GM12875 (cell line): Measurements from ENCODE around the gene FOXN3.

Experiments
- H3K4me3 ChIP-seq: one replicate; pipeline ENCODE4 v1.5.1; 2011; ENCODE audit warnings: low read depth, low read length, control low read depth
- TF ChIP-seq, protein P1 (sequence below): IDR thresholded peaks from 2 replicates; pipeline ENCODE4 v1.5.1; 2011; ENCODE audit warnings: low read depth, mild to moderate bottlenecking, control low read depth, inconsistent platforms, low read length, moderate library complexity, borderline replicate concordance; ENCODE audit not compliant: insufficient read depth

The FOXN3 gene

DNA sequence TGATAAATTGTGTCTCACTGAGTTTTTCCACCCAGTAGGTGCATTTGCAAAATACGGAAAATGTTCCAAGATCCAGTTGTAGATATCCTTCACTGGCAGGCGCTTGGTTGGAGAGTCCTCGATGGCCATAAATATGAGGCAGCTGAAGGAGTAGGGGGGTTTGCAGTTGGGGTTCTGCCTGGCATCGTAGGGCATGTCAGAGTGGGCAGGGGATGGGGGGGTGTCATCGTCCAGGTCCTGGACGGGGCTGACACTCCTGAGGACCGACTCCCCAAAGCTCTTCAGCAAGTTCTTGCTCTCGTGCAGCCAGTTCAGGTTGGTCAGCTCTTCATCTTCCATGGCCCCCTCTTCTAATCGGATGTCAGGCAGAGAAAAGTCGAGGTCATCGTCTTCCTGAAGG is 5.1 kb downstream of the FOXN3 start:
- TF ChIP-seq, protein P1, sequence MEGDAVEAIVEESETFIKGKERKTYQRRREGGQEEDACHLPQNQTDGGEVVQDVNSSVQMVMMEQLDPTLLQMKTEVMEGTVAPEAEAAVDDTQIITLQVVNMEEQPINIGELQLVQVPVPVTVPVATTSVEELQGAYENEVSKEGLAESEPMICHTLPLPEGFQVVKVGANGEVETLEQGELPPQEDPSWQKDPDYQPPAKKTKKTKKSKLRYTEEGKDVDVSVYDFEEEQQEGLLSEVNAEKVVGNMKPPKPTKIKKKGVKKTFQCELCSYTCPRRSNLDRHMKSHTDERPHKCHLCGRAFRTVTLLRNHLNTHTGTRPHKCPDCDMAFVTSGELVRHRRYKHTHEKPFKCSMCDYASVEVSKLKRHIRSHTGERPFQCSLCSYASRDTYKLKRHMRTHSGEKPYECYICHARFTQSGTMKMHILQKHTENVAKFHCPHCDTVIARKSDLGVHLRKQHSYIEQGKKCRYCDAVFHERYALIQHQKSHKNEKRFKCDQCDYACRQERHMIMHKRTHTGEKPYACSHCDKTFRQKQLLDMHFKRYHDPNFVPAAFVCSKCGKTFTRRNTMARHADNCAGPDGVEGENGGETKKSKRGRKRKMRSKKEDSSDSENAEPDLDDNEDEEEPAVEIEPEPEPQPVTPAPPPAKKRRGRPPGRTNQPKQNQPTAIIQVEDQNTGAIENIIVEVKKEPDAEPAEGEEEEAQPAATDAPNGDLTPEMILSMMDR: no peak
- no peak overlapping the region for H3K4me3 ChIP-seq

DNA sequence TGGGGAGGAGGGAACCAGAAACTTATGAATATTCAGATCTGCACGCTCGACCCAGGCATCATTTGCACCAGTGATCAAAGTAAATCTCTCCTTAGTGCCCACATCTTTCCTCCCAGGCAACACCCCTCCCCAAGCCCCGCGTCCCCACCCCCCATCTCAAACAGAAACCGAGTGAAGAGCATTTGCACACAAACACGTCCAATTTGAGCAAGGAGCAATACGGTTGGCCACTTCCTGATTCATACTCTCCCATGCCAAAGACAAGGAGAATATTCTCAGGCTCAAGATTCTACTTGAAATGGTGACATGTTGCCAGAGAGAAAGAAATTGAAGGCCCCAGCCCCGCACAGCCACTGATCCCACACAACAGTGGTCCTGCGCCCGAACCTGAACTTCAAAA is 7.1 kb downstream of the FOXN3 start:
- TF ChIP-seq, protein P1: no peak
- H3K4me3 ChIP-seq: no peak overlapping the region

DNA sequence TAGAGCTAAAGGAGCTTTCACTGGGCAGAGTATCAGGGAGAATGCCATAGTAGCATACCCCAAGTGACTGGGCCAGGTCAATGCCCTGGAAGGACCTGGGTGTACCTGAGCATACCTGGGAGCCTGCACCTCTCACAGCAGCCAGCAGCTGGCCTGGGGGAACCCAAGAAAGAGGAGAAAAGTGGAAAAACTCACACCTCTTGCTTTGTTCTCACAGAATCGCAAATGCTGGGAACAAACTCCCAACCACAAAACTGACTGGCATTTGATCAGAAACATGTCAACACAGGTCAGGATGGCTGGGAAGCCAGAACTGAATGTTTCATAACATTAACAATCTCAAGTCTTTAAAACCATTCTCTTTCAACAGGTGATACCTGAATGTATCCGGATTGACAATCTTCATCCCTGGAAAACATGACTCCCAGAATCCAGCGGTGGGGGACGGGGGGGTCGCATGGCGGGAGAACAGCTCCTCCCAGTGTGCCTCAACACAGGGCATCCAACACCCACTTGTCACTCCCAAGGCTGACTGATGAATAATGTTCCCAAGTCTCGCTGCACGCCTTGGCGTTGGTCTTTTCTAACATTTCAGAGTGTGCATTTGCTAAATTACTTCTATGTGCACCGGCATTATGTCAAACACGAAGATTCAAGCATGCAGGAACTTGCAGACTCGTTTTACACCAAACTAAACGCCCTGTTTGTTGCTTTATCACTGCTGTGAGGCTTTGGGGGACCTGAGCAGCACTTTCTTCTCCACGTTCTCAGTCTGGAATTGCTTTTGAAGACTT is 7.9 kb downstream of the FOXN3 start:
- TF ChIP-seq, protein P1: no peak
- no peak overlapping the region for H3K4me3 ChIP-seq

DNA sequence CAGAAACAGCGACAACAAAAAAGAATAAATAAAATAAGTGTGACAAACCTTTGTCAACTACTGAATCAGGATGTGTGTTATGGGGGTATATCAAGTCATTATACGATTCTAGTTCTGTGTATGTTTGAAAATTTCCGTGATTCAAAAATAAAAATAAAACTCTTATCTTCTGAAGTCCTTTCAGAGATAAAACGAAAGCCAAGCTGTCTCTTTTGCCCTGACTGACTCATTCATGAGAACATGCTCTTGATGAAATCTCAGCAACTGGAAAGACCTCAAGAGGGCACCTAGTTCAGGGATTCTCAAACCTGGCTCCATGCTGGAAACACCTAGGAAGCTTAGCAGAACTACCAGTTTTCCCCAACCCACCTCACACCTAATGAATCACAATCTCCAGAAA is 9.2 kb downstream of the FOXN3 start:
- no peak overlapping the region for H3K4me3 ChIP-seq
- TF ChIP-seq, protein P1: no peak

DNA sequence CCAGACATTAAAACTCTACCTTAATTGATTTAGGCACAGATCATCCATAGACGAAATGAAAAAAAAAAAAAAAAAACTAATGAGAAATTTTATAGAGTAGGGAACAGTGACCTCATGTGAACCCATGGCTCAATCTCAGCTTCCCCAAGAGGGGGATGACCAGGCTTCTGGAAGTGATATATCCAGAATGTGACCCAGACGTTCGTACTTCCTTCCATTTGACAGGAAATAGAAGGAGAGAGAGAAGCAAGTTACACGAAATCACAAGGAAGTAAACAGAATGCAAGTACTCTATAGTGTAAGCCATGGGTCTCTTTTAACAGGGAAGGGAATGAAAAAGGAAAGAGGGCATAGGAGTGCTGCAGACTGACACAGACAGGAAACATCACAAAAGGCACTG is 10.1 kb downstream of the FOXN3 start:
- TF ChIP-seq, protein P1: no peak
- H3K4me3 ChIP-seq: no peak overlapping the region

DNA sequence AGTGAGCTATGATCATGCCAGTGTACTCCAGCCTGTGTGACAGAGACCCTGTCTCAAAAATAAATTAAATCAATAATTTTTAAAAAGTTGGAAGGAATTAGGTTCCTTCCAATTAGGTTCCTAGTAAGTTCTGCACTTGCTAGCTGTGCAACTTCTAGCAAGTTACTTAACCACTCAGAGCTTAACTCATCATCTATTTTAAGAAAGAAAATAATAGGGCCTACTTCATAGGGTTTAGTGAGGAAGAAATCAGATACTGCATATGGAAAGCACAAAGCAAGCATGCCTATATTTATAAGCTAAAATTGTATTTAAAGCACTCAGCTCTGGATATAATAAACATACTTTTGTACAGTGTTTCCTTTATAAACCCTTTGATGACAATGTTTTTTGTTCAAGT is 10.7 kb downstream of the FOXN3 start:
- TF ChIP-seq, protein P1: no peak
- H3K4me3 ChIP-seq: no peak overlapping the region

DNA sequence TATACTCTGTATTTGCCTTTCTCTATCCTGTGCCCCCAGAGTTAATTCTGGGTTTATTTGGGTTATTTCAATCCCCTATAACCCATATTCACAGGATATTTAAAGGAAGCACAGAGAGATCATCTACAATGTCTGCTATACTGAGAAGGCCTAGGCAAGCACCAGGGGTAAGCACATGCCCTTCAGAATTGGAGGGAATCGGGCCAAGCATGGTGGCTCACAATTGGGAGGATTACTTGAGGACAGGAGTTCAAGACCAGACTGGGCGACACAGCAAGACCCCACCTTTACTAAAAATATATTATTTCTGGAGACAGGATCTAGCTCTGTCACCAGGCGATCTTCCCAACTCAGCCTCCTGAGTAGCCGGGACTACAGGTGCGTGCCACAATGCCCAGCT is 11.3 kb downstream of the FOXN3 start:
- TF ChIP-seq, protein P1: no peak

More for the DNA sequence above, 11.3 kb downstream of the FOXN3 start:
- H3K4me3 ChIP-seq: no peak overlapping the region
